ENCODE results near the gene ASXL3. TPM values are rescaled to one million over a fixed set of nuclear protein-coding genes. Genes with fewer than 3 reads are reported as not detected.

Gene ASXL3
- total RNA-seq, 1 donor from 2014 or later, result 1.4 TPM

DNA sequence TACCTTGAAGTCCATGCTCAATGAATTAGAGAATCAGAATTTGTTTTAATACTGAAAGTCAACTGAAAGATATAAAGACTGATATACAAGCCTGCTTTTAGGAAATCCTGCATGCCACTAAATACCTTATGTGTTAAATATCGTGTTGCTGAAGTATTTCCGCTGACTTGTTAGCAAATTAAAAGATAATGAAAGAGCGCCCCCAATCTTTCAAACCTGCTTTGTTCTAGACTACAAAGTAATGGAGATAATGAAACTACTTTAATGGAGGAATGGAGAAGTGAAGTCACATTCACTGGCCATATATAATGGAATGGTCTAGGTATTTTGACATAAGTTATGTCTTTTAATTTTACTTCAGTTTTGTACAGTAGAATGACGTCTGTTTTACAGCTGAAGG lies 95.7 kb downstream of the ASXL3 start:
- H3K4me3 ChIP-seq (ENCODE audit: low read depth, low read length), result no peak overlapping the region
- H3K27me3 ChIP-seq (ENCODE audit: control insufficient read depth, insufficient read depth, low read length), result no peaks in the 10 kb centered on the region
- no peak for DNase-seq (ENCODE audit: low read depth)
- TF ChIP-seq, protein P1, sequence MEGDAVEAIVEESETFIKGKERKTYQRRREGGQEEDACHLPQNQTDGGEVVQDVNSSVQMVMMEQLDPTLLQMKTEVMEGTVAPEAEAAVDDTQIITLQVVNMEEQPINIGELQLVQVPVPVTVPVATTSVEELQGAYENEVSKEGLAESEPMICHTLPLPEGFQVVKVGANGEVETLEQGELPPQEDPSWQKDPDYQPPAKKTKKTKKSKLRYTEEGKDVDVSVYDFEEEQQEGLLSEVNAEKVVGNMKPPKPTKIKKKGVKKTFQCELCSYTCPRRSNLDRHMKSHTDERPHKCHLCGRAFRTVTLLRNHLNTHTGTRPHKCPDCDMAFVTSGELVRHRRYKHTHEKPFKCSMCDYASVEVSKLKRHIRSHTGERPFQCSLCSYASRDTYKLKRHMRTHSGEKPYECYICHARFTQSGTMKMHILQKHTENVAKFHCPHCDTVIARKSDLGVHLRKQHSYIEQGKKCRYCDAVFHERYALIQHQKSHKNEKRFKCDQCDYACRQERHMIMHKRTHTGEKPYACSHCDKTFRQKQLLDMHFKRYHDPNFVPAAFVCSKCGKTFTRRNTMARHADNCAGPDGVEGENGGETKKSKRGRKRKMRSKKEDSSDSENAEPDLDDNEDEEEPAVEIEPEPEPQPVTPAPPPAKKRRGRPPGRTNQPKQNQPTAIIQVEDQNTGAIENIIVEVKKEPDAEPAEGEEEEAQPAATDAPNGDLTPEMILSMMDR (IDR thresholded peaks at IDR 0.05; ENCODE audit: insufficient read depth, low read length, poor library complexity, severe bottlenecking), result no peak
- no peaks in the 10 kb centered on the region for H3K36me3 ChIP-seq (ENCODE audit: control insufficient read depth, insufficient read depth, low read length)

DNA sequence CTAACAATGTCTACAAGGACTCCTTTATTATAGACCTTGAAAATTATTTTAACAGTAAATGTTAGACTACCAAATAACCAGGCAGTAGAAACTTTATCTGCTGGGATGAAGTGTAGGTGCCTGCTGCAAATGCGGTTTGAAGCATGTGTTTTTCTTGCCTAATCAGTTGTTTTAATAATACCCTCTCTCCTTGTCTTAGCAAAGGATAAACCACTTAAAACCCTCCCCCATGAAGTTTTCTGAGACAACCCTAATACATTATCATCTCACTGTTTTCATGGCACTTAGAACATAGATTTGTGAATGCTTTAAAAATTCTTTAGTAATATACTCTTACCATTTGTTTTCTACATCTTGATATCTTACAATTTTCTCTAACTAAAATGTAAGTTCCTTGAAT lies 98.6 kb downstream of the ASXL3 start:
- no peak for DNase-seq (ENCODE audit: low read depth)
- H3K36me3 ChIP-seq (ENCODE audit: control insufficient read depth, insufficient read depth, low read length), result no peaks in the 10 kb centered on the region
- no peak overlapping the region for H3K4me3 ChIP-seq (ENCODE audit: low read depth, low read length)
- TF ChIP-seq, protein P1 (IDR thresholded peaks at IDR 0.05; ENCODE audit: insufficient read depth, low read length, poor library complexity, severe bottlenecking), result no peak
- H3K27me3 ChIP-seq (ENCODE audit: control insufficient read depth, insufficient read depth, low read length), result no peaks in the 10 kb centered on the region

DNA sequence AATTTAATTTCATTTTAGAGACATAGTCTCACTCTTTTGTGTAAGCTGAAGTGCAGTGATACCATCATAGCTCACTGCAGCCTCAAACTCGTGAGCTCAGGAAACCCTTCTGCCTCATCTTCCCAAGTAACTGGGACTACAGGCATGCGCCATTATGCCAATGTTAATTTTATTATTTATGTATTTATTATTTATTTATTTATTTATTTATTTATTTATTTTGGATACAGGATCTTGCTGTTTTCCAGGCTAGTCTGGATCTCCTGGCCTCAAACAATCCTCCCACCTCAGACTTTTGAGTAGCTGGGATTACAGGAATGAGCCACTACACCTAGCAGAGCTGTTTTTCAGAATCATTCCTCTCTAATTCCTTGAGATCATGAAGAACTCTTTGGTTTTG lies 99.9 kb downstream of the ASXL3 start:
- Histone ChIP-seq H3K27me3 (ENCODE audit: control insufficient read depth, insufficient read depth, low read length) (no peaks in the 10 kb centered on the region), H3K4me3 (ENCODE audit: low read depth, low read length) (no peak overlapping the region), H3K36me3 (ENCODE audit: control insufficient read depth, insufficient read depth, low read length) (no peaks in the 10 kb centered on the region)
- DNase-seq (ENCODE audit: low read depth), result no peak
- TF ChIP-seq, protein P1 (IDR thresholded peaks at IDR 0.05; ENCODE audit: insufficient read depth, low read length, poor library complexity, severe bottlenecking), result no peak

DNA sequence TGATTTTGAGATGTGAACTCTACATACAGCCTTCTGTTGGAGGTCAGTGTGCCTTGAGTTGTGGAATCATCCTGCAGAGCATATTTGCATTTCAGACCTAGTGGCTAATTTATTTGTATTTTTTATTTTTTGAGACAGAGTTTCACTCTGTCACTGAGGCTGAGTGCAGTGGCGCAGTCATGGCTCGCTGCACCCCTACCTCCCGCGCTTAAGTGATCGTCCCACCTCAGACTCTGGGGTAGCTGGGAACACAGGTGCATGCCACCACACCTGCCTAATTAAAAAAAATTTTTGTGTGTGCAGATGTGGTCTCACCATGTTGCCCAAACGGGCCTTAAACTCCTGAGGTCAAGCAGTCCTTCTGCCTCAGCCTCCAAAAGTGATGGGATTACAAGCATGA lies 104.4 kb downstream of the ASXL3 start:
- TF ChIP-seq, protein P1 (IDR thresholded peaks at IDR 0.05; ENCODE audit: insufficient read depth, low read length, poor library complexity, severe bottlenecking), result no peak
- Histone ChIP-seq H3K27me3 (ENCODE audit: control insufficient read depth, insufficient read depth, low read length) (no peaks in the 10 kb centered on the region), H3K4me3 (ENCODE audit: low read depth, low read length) (no peak overlapping the region), H3K36me3 (ENCODE audit: control insufficient read depth, insufficient read depth, low read length) (no peaks in the 10 kb centered on the region)
- no peak for DNase-seq (ENCODE audit: low read depth)

DNA sequence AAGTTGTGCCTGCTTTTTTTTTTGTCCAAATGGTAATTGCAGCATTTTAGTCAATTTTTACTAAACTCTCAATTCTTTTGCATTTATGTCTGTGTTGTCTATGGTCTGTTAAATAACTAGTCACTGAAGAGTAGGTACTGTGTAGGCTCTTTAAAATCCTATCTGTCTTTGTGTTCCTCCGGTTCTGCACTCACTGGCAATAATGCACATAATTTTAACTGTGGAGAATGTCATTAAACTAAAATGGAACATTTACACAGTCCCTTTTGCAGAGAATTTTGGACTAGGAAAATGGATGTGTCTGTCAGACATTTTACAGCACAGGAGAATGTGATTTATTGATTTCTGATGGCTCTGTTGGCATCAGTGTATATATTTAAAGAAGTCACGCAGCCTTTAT lies 116.6 kb downstream of the ASXL3 start:
- no peak overlapping the region for H3K4me3 ChIP-seq (ENCODE audit: low read depth, low read length)
- no peaks in the 10 kb centered on the region for H3K36me3 ChIP-seq (ENCODE audit: control insufficient read depth, insufficient read depth, low read length)
- no peak for DNase-seq (ENCODE audit: low read depth)
- no peaks in the 10 kb centered on the region for H3K27me3 ChIP-seq (ENCODE audit: control insufficient read depth, insufficient read depth, low read length)
- TF ChIP-seq, protein P1 (IDR thresholded peaks at IDR 0.05; ENCODE audit: insufficient read depth, low read length, poor library complexity, severe bottlenecking), result no peak

DNA sequence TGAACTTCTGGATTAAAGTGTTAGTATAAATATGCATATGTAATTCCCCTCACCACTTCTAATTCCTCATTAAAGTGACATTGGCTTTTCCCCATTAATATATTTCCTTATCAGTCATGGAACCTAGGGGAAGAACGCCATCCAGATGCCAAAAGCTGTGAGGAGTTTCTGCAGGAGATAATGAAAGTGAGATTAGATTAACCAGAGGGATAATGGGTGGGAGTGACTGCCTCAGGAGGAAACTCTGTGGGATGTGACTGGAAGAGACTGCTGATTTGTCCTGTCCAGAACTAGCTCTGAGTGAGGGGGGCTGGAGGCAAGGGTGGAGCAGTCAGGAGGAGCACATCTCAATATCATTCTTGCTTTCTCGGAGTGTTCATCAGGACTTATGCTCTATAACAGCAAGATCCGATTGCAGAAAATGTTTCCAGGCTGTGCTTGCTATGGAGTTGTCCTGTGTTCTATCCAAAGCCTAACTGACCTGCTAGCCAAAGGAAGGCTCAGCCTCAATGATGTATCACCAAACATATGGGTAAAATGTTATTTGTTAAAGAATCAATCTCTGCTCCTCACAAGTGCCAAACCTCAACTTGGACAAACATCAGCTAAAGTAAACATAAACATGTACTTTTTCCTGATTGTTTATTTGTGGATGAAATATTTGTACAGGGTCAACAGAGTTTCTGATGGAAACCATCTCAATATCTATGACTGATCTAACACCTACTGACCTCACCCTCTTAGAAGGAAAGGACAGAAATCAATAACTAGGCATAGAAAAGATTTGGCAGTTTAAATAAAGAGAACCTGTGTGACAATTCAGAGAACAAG lies 118.5 kb downstream of the ASXL3 start:
- TF ChIP-seq, protein P1 (IDR thresholded peaks at IDR 0.05; ENCODE audit: insufficient read depth, low read length, poor library complexity, severe bottlenecking), result no peak
- no peaks in the 10 kb centered on the region for H3K36me3 ChIP-seq (ENCODE audit: control insufficient read depth, insufficient read depth, low read length)
- H3K4me3 ChIP-seq (ENCODE audit: low read depth, low read length), result no peak overlapping the region
- no peaks in the 10 kb centered on the region for H3K27me3 ChIP-seq (ENCODE audit: control insufficient read depth, insufficient read depth, low read length)
- DNase-seq (ENCODE audit: low read depth), result no peak
